Pancreas (tissue), 10 donors: Measurements from ENCODE around the gene ZYX. TPM values are rescaled to one million over a fixed set of nuclear protein-coding genes. Genes with fewer than 3 reads are reported as not detected.

ENCODE experiments used
- ATAC-seq, 4 donors: fragments of 200-7000 bp; cut with Tn5 transposase; one replicate each; pipeline versions ENCODE4 v1.8.0 to v1.9.1; 2020; ENCODE audit warnings: mild to moderate bottlenecking in 4 of 4, moderate library complexity in 4 of 4
- DNase-seq, 6 donors: peaks; one replicate each; pipeline ENCODE4 v3.0.0-alpha.2; 2020
- FAIRE-seq: peaks from 2 replicates; lab custom pipeline; 2012; peaks lifted over from hg19 to GRCh38; lab: Jason Lieb, UNC
- H3K27ac ChIP-seq, 4 donors: fragments of 200-600 bp; sonication (generic); 1 replicate in 3 of 4; 2 replicates in 1 of 4; pipeline versions ENCODE4 v1.5.0 to v1.8.0; 2020
- H3K27me3 ChIP-seq, 4 donors: fragments of 200-600 bp; one replicate each; pipeline ENCODE4 v1.8.0; 2021
- H3K36me3 ChIP-seq, 3 donors: fragments of 200-600 bp; sonication (generic) in 1 of 3; one replicate each; pipeline versions ENCODE4 v1.5.0 to v1.8.0; 2020 to 2021
- H3K4me1 ChIP-seq, 3 donors: fragments of 200-600 bp; one replicate each; pipeline ENCODE4 v1.8.0; 2021
- H3K4me3 ChIP-seq, 4 donors: fragments of 200-600 bp; sonication (generic) in 2 of 4; one replicate each; pipeline versions ENCODE4 v1.5.0 to v1.8.0; 2020 to 2021
- H3K9me3 ChIP-seq, 4 donors: fragments of 200-600 bp; one replicate each; pipeline ENCODE4 v1.8.0; 2021
- CTCF ChIP-seq, 4 donors: fragments of 200-600 bp; sonication (generic) in 3 of 4; IDR thresholded peaks; one replicate each; pipeline versions ENCODE4 v1.5.0 to v1.8.0; 2021; ENCODE audit warnings: antibody characterized with exemption in 4 of 4
- WGBS, 2 donors: extraction: QIAGEN DNeasy Blood & Tissue Kit; methylation state at CpG; one replicate each; pipeline ENCODE4 v1.1.7; 2013; 5-methylcytosine and 5-hydroxymethylcytosine counted together
- intact Hi-C, 3 donors: fragments of 100-400 bp; cut with DNase I; formaldehyde crosslinking; loops; one replicate each; pipeline versions ENCODE4 v1.11.1 to v1.14.2; 2022
- polyA plus RNA-seq, 2 donors: library from polyadenylated mRNA; stranded (reverse); fragments of 200-250 nt; gene quantifications; one replicate each; pipeline ENCODE4 v1.2.3, GENCODE V29; 2013
- total RNA-seq, 6 donors: library from RNA; stranded (reverse); fragmentation: NEBNext Ultra II Directional in 4 of 6; extraction: Animal tissue kit (Norgen Biotek cat#: 25700) in 4 of 6; gene quantifications; one replicate each; pipeline versions ENCODE4 v1.2.1 to v1.2.4, GENCODE V29; 2021 to 2023
- donor health status: healthy with polysubstance abuse.
- donor health status: DM: no; HTN: no; CAD: no; lungs with moderate emphysema.
- donor health status: DM: no; HTN: no; CAD: no.
- donor health status: control.
- donor health status: control.
- donor health status: Bipolar disorder and iron deficiency.
- donor health status: DM: yes; HTN: yes; CAD: no.
- donor health status: DM: no; HTN: no; CAD: no.
- donor health status: DM: no; HTN: no; CAD: no.
- donor health status: DM: yes; HTN: yes; CAD: no.

ZYX gene
- total and polyA plus RNA-seq, 8 donors, result 29.1 to 73.8 (median 44.2) TPM

DNA sequence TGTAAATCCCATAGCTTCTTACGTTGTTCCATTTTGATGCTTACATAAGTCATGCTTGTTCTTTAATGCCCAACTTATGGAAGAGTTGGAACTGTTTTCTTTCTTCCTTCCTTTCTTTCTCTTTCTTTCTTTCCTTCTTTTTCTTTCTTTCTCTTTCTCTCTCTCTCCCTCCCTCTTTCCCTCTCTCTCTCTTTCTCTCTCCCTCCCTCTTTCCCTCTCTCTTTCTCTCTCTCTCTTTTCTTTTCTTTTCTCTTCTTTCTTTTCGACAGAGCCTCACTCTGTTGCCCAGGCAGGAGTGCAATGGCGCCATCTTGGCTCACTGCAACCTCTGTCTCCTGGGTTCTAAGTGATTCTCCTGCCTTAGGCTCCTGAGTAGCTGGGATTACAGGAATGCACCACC lies 37.5 kb upstream of the ZYX start:
- H3K36me3 ChIP-seq, result no peaks in the 10 kb centered on the region
- no peak overlapping the region for H3K27ac ChIP-seq
- H3K4me3 ChIP-seq, result no peak overlapping the region
- H3K27me3 ChIP-seq, result peaks cover 0 to 4% (median 0%) of the 10 kb centered on the region in 4 donors
- intact Hi-C loops, result no loop called here
- ATAC-seq (no peak), DNase-seq (no peak), FAIRE-seq (no peak)
- TF ChIP-seq CTCF (IDR thresholded peaks at IDR 0.05), result no peak
- no peaks in the 10 kb centered on the region for H3K4me1 ChIP-seq
- WGBS, 2 donors, result 84 to 91% methylated on average over 3 of the region's 3 CpGs
- H3K9me3 ChIP-seq, result no peaks in the 10 kb centered on the region

- FAIRE-seq, result no peak
- ATAC-seq, result peak; percentile 66 to 97 (median 87)
- H3K9me3 ChIP-seq, result no peaks in the 10 kb centered on the region
- H3K4me3 ChIP-seq, result no peak overlapping the region
- peak in 3 of 4 donors; percentile 21 to 40 (median 38) for TF ChIP-seq CTCF (IDR thresholded peaks at IDR 0.05)
- H3K4me1 ChIP-seq, result no peaks in the 10 kb centered on the region
- 7 to 8% methylated on average over 35 of the region's 35 CpGs for WGBS, 2 donors
- H3K36me3 ChIP-seq, result no peaks in the 10 kb centered on the region
- peaks cover 0 to 4% (median 0%) of the 10 kb centered on the region in 4 donors for H3K27me3 ChIP-seq
- DNase-seq, result peak in 4 of 6 donors; percentile 11 to 76 (median 45)
- intact Hi-C loops, result no loop called here
- H3K27ac ChIP-seq, result no peak overlapping the region
Observed at GRCh38 chr7:143345428-143345900, 35.7 kb upstream of the ZYX start.

DNA sequence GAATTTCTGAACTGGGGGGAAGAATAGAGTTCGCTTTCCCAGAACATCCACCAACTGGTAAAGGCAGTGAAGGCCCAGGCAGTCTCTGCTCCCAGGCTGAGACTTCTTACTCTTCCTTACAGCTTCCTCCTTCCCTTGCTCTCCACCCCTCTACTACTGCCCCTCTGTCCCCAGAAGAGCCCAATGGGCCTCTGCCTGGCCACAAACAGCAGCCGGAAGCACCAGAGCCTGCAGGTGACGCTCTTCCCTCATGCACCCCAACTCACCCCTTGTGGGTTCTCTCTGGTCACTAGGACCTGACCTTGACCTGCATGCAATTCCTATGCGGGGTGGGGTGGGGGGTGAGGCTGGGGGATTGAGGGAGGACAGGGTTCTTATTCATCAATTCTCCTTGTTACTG lies 35.1 kb upstream of the ZYX start:
- no peaks in the 10 kb centered on the region for H3K36me3 ChIP-seq
- no peak overlapping the region for H3K4me3 ChIP-seq
- no peaks in the 10 kb centered on the region for H3K4me1 ChIP-seq
- WGBS, 2 donors, result 72 to 80% methylated on average over 4 of the region's 4 CpGs
- DNase-seq, result no peak
- peaks cover 0 to 4% (median 0%) of the 10 kb centered on the region in 4 donors for H3K27me3 ChIP-seq
- TF ChIP-seq CTCF (IDR thresholded peaks at IDR 0.05), result no peak
- intact Hi-C loops, result no loop called here
- ATAC-seq, result no peak
- no peaks in the 10 kb centered on the region for H3K9me3 ChIP-seq
- no peak for FAIRE-seq
- H3K27ac ChIP-seq, result no peak overlapping the region

DNA sequence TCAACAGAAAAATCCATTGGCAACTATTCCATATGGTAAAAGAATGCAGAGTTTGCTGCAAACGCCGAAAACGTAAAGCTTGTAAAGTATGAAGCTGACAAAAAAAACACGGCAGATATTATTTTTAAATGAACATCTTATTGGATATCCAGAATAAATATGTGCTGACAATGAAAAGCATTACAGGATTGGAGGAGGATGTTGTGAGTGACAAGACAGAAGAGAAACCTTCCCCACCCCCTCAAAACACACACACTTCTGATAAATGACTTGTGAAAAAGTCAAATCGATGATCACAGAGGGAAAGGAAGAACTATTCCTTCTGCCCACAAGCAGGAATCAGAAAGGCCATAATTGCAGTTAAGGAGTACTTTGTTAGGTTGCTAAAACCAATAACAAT lies 33.2 kb upstream of the ZYX start:
- FAIRE-seq, result no peak
- H3K27me3 ChIP-seq, result peaks cover 0 to 4% (median 0%) of the 10 kb centered on the region in 4 donors
- H3K9me3 ChIP-seq, result no peaks in the 10 kb centered on the region
- H3K36me3 ChIP-seq, result no peaks in the 10 kb centered on the region
- DNase-seq, result no peak
- 66 to 68% methylated on average over 5 of the region's 5 CpGs for WGBS, 2 donors
- H3K27ac ChIP-seq, result no peak overlapping the region
- no peaks in the 10 kb centered on the region for H3K4me1 ChIP-seq
- H3K4me3 ChIP-seq, result no peak overlapping the region
- TF ChIP-seq CTCF (IDR thresholded peaks at IDR 0.05), result no peak
- no peak for ATAC-seq
- intact Hi-C loops, result no loop called here

- Histone ChIP-seq H3K27ac (no peak overlapping the region), H3K27me3 (no peaks in the 10 kb centered on the region), H3K36me3 (no peaks in the 10 kb centered on the region), H3K4me3 (no peak overlapping the region), H3K4me1 (no peaks in the 10 kb centered on the region), H3K9me3 (no peaks in the 10 kb centered on the region)
- ATAC-seq, result no peak
- intact Hi-C loops, result no loop called here
- DNase-seq, result no peak
- no peak for TF ChIP-seq CTCF (IDR thresholded peaks at IDR 0.05)
- 60 to 76% methylated on average over 5 of the region's 5 CpGs for WGBS, 2 donors
- no peak for FAIRE-seq
Observed at GRCh38 chr7:143351060-143351459, 30.1 kb upstream of the ZYX start.
